MV-4-11 (cell line): ENCODE results near the gene POLN.

Experiments
- DNase-seq: peaks from one replicate; lab custom pipeline; 2025; lab: John Stamatoyannopoulos, UW

The POLN gene

GRCh38 chr4:2070421-2071251 lies 171.3 kb downstream of the POLN start:
- no peak for DNase-seq

- no peak for DNase-seq
Observed at GRCh38 chr4:2069986-2070385, 171.9 kb downstream of the POLN start.

GRCh38 chr4:2069161-2069971 lies 172.6 kb downstream of the POLN start:
- no peak for DNase-seq

GRCh38 chr4:2068566-2068965 lies 173.4 kb downstream of the POLN start:
- DNase-seq: no peak

- DNase-seq: no peak
Observed at GRCh38 chr4:2068198-2068470, 173.8 kb downstream of the POLN start.

- DNase-seq: no peak
Observed at GRCh38 chr4:2067446-2068197, 174.3 kb downstream of the POLN start.

- DNase-seq: no peak
Observed at GRCh38 chr4:2066571-2067445, 175.1 kb downstream of the POLN start.

GRCh38 chr4:2066011-2066551 lies 175.8 kb downstream of the POLN start:
- DNase-seq: no peak

GRCh38 chr4:2065106-2065930 lies 176.6 kb downstream of the POLN start:
- no peak for DNase-seq

- no peak for DNase-seq
Observed at GRCh38 chr4:2064276-2064991, 177.5 kb downstream of the POLN start.

- DNase-seq: no peak
Observed at GRCh38 chr4:2063557-2064275, 178.2 kb downstream of the POLN start.

GRCh38 chr4:2062808-2063524 lies 179.0 kb downstream of the POLN start:
- no peak for DNase-seq

GRCh38 chr4:2062168-2062807 lies 179.6 kb downstream of the POLN start:
- no peak for DNase-seq

GRCh38 chr4:2061186-2062131 lies 180.5 kb downstream of the POLN start:
- no peak for DNase-seq

GRCh38 chr4:2060611-2061185 lies 181.2 kb downstream of the POLN start:
- no peak for DNase-seq
